Gastrocnemius medialis (tissue), 4 donors: Measurements from ENCODE around the gene SURF4.

ENCODE experiments used
- POLR2A ChIP-seq, 2 donors: fragments of 450-650 bp; IDR thresholded peaks; one replicate each; pipeline ENCODE4 v1.6.1; 2017; ENCODE audit warnings: antibody characterized with exemption in 2 of 2, mild to moderate bottlenecking in 2 of 2, moderate library complexity in 2 of 2
- TF ChIP-seq, protein P1 (sequence below), 5 experiments: fragments of 450-650 bp in 3 of 5; fragments of 200-600 bp in 2 of 5; sonication (generic) in 2 of 5; IDR thresholded peaks in 4 of 5; conservative IDR thresholded peaks in 1 of 5; 1 replicate in 4 of 5; 2 replicates in 1 of 5; pipeline ENCODE4 v1.5.1; 2016 to 2019; ENCODE audit warnings: antibody characterized with exemption in 5 of 5, mild to moderate bottlenecking in 3 of 5, moderate library complexity in 3 of 5

DNA sequence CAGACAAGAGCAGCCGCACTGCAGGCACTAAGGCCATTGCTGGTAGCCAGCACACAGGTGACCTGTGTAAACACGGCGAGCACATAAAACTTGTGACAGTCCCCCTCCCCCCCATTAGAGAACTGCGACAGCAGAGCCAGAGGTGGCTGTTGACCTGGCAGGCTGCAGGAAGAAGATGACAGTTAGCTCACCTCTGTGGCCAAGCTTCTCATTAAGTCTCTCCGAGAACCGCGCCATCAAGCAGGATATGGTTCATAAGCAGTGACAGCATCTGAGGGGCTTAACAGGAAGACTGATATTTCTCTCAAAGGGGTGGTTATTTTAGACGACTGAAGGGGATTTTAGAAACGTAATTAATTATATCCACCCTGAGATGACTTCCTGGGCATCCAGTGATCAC lies 5.2 kb downstream of the SURF4 start:
- TF ChIP-seq, protein P1, sequence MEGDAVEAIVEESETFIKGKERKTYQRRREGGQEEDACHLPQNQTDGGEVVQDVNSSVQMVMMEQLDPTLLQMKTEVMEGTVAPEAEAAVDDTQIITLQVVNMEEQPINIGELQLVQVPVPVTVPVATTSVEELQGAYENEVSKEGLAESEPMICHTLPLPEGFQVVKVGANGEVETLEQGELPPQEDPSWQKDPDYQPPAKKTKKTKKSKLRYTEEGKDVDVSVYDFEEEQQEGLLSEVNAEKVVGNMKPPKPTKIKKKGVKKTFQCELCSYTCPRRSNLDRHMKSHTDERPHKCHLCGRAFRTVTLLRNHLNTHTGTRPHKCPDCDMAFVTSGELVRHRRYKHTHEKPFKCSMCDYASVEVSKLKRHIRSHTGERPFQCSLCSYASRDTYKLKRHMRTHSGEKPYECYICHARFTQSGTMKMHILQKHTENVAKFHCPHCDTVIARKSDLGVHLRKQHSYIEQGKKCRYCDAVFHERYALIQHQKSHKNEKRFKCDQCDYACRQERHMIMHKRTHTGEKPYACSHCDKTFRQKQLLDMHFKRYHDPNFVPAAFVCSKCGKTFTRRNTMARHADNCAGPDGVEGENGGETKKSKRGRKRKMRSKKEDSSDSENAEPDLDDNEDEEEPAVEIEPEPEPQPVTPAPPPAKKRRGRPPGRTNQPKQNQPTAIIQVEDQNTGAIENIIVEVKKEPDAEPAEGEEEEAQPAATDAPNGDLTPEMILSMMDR (IDR thresholded peaks at IDR 0.05 in 4 of 5, conservative IDR thresholded peaks at IDR 0.05 in 1 of 5), result no peak
- no peak for TF ChIP-seq POLR2A (IDR thresholded peaks at IDR 0.05)
